HG03135 (cell line): ENCODE measurements around the gene HERC4.

Experiments used
- ATAC-seq: cut with Tn5 transposase; IDR thresholded peaks from one replicate; pipeline ENCODE4 v1.9.1; 2021; ENCODE audit warnings: mild to moderate bottlenecking, moderate library complexity; ENCODE audit not compliant: unreplicated experiment

The HERC4 gene, protein sequence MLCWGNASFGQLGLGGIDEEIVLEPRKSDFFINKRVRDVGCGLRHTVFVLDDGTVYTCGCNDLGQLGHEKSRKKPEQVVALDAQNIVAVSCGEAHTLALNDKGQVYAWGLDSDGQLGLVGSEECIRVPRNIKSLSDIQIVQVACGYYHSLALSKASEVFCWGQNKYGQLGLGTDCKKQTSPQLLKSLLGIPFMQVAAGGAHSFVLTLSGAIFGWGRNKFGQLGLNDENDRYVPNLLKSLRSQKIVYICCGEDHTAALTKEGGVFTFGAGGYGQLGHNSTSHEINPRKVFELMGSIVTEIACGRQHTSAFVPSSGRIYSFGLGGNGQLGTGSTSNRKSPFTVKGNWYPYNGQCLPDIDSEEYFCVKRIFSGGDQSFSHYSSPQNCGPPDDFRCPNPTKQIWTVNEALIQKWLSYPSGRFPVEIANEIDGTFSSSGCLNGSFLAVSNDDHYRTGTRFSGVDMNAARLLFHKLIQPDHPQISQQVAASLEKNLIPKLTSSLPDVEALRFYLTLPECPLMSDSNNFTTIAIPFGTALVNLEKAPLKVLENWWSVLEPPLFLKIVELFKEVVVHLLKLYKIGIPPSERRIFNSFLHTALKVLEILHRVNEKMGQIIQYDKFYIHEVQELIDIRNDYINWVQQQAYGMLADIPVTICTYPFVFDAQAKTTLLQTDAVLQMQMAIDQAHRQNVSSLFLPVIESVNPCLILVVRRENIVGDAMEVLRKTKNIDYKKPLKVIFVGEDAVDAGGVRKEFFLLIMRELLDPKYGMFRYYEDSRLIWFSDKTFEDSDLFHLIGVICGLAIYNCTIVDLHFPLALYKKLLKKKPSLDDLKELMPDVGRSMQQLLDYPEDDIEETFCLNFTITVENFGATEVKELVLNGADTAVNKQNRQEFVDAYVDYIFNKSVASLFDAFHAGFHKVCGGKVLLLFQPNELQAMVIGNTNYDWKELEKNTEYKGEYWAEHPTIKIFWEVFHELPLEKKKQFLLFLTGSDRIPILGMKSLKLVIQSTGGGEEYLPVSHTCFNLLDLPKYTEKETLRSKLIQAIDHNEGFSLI

GRCh38 chr10:68074775-68075549 is at the start of gene HERC4:
TSS of gene HERC4 (minus strand) at chr10:68075283. CDS start at chr10:68073108, 2,175 bp downstream.
- peak; percentile 89 for ATAC-seq

DNA sequence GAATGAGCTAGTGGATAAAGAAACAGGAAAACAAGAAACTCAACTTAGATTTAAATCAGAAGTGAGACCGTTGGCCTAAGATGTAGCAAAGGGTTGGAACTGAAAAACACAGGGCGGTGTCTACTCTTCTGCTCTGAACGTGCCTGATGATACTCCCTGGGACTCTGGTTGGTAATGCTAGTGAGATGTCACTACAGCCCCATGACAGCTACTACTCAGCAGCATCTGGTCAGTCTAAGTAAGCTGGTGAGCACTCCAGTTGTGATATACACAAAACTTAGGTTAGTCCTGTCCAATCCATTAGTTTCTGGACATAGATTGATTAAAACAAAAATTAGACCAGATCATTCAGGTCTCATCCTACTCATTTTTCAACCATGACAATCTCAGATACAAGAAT is 49.6 kb upstream of the HERC4 start:
- no peak for ATAC-seq

DNA sequence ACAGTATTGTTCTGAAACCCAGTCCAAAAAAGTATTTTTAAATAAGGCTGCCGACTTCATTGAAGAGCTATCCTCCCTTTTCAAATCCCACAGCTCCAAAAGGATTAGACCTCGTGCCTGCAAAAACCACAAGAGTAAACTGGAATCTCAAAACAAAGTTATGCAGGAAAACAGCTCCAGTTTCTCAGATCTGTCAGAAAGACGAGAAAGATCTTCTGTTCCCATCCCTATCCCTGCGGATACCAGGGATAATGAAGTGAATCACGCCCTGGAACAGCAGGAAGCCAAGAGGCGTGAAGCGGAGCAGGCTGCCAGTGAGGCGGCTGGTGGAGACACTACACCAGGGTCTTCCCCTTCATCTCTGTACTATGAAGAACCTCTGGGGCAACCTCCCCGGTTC is 46.8 kb upstream of the HERC4 start:
- ATAC-seq: no peak

- no peak for ATAC-seq
These were observed 46.1 kb upstream of the HERC4 start for GRCh38 chr10:68121020-68121743.

DNA sequence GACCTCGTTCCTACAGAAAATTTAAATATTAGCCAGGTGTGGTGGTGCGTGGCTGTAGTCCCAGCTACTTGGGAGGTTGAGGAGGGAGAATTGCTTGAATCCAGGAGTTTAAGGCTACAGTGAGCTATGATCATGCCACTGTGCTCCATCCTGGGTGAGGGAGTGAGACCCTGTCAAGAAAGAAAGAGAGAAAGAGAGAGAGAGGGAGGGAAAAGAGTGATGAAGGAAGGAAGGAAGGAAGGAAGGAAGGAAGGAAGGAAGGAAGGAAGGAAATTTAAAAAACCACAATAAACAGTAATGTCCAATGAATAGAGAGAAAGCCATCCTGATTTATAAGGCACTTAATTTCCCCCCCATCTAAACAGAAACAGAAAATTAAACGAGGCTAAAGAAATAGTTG is 43.6 kb upstream of the HERC4 start:
- no peak for ATAC-seq

- ATAC-seq: no peak
These were observed 37.8 kb upstream of the HERC4 start for GRCh38 chr10:68112837-68113236.

DNA sequence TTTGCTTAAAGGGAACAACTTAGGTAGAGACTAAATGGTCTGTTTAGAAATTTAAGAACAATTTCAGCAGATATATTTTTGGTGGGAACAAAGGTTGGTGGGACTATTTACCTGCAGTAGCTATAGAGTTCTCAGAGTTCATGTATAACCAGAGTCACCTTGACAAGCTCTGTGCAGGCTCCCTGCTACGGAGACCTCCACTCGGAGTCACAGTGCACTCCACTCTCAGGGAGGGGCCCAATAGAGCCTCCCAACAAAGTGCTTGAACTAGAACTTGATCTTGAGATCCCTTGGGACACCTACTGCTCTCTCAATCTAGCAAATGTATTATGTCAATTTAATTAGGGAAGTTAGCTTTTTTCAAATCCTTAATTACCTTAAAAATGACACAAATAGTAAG is 36.5 kb upstream of the HERC4 start:
- no peak for ATAC-seq

DNA sequence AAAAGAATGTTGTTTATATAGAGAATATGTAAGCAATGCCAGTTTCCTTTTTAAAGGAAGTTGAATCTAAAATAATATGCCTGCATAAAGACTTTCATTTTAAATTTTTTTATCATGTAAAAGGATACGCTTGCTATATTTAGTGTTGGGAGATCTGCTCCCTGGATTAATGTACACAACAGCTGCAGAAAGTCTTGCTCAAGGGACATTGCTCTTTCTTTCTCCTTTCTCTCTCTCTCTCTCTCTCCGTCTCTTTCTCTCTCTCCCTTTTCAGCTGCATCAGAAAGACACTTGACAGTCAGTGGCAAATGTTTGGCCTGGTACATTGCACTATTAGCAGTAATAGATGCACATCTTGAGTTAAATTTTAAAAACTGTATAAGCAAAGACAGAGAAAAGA is 34.9 kb upstream of the HERC4 start:
- no peak for ATAC-seq

GRCh38 chr10:68109331-68109730 is 34.2 kb upstream of the HERC4 start, which contains the start of gene MYPN:
TSS of gene MYPN (plus strand) at chr10:68109488. CDS start at chr10:68121439, 11,951 bp downstream.
- ATAC-seq: no peak

GRCh38 chr10:68108653-68109052 is 33.6 kb upstream of the HERC4 start:
- ATAC-seq: no peak

- no peak for ATAC-seq
These were observed 33.0 kb upstream of the HERC4 start for GRCh38 chr10:68108051-68108450.

DNA sequence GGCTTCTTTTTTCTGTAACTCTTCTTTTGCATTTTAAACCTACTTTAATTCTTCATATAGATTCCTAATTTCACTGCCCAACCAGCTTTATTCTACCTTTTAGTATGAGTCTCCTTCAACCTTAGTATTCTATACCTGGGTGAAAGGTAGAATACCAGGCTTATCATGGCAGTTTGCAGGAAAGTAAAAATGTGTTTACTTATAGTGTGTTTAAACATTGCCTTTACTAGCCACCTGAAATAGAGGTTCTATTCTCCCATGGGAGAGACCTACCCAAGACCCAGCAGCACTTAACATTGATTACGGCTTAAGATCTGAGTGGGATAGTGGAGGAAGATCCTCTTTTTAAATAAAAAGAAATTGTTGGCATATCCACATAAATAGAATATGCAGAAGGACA is 32.6 kb upstream of the HERC4 start:
- no peak for ATAC-seq

DNA sequence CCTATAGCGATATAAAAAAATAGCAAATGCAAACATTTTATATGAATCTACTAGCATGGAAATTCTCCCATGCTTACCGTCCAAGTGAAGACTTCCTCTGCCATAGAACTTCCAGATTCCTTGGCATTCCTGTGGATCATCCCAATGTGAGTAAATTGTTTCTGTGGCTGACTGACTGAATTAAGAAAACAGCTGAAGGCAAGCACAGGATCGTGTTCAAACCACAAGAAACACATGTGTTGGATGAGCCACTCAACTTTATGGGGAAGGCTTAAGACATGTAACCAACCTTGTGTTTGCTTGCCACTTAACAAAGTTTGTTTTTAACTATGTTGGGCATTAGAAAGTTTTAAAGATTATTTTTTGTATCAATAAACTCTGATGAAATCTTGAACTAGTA is 31.6 kb upstream of the HERC4 start:
- no peak for ATAC-seq

- no peak for ATAC-seq
These were observed 30.7 kb upstream of the HERC4 start for GRCh38 chr10:68105820-68106219.

DNA sequence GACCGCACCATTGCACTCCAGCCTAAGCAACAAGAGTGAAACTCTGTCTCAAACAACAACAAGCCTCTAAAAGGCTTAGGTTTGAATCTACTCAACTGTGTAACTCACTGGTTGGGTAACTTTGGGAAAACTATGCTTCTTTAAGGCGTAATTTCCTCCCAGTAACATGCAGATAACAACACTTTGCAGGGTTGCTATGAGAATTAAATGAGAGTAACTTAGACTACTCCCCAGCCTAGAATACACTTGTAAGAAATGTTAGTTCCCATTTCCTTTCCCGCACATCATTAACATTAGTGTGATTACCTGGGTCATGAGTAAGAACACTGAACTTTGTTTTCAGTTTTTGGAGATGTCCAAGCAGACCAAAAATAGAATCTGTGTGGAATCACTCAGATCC is 28.8 kb upstream of the HERC4 start:
- no peak for ATAC-seq

GRCh38 chr10:68103261-68103878 is 28.3 kb upstream of the HERC4 start:
- no peak for ATAC-seq

- no peak for ATAC-seq
These were observed 26.0 kb upstream of the HERC4 start for GRCh38 chr10:68101066-68101465.

DNA sequence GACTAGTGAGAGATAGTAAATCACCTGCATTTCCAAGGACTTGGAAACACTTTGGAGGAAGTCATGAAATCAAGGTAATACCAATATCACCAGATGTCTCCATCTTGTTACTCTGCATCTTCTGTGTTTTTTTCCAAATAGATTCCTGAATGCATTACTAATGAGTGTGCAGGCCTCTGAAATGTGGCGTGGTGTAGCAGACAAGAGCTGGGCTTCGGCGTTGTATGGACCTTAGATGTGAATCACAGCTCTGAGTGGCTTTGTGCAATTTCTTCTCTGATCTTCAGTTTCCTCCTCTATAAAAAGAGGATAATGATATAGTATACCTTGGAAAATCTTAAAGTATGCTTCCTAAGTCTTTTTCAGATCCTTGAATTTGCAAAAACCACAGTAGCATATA is 24.7 kb upstream of the HERC4 start:
- no peak for ATAC-seq

- no peak for ATAC-seq
These were observed 21.9 kb upstream of the HERC4 start for GRCh38 chr10:68096913-68097516.
